Stimulated activated CD4-positive, alpha-beta T cell treated with anti-CD3 and anti-CD28 coated beads, Interleukin-15, amount 100 ng/mL, for 48 hours (primary cell): ENCODE results near the gene PDZRN3.

Experiments used
- DNase-seq, 2 donors: peaks; one replicate each; pipeline ENCODE4 v3.0.0-alpha.2; 2020; ENCODE audit warnings: low read depth in 2 of 2

The PDZRN3 gene

GRCh38 chr3:73556520-73557372, 68.0 kb downstream of the PDZRN3 start:
- no peak for DNase-seq

- DNase-seq, result no peak
These were observed 69.7 kb downstream of the PDZRN3 start for GRCh38 chr3:73555076-73555475.

- DNase-seq, result no peak
These were observed 72.0 kb downstream of the PDZRN3 start for GRCh38 chr3:73552700-73553099.

GRCh38 chr3:73550032-73550431, 74.7 kb downstream of the PDZRN3 start:
- DNase-seq, result no peak

GRCh38 chr3:73549051-73549600, 75.6 kb downstream of the PDZRN3 start:
- DNase-seq, result no peak

GRCh38 chr3:73548436-73548835, 76.3 kb downstream of the PDZRN3 start:
- DNase-seq, result no peak

GRCh38 chr3:73547427-73548248, 77.1 kb downstream of the PDZRN3 start:
- no peak for DNase-seq

- DNase-seq, result no peak
These were observed 77.8 kb downstream of the PDZRN3 start for GRCh38 chr3:73546961-73547360.

GRCh38 chr3:73543412-73543811, 81.3 kb downstream of the PDZRN3 start:
- DNase-seq, result no peak

- DNase-seq, result no peak
These were observed 82.6 kb downstream of the PDZRN3 start for GRCh38 chr3:73542136-73542535.

- DNase-seq, result no peak
These were observed 83.6 kb downstream of the PDZRN3 start for GRCh38 chr3:73540969-73541740.

GRCh38 chr3:73538486-73538885, 86.3 kb downstream of the PDZRN3 start:
- no peak for DNase-seq

GRCh38 chr3:73536952-73537351, 87.8 kb downstream of the PDZRN3 start:
- DNase-seq, result no peak

GRCh38 chr3:73536336-73536895, 88.3 kb downstream of the PDZRN3 start:
- DNase-seq, result no peak

GRCh38 chr3:73535931-73536330, 88.8 kb downstream of the PDZRN3 start:
- no peak for DNase-seq

GRCh38 chr3:73535137-73535536, 89.6 kb downstream of the PDZRN3 start:
- no peak for DNase-seq

GRCh38 chr3:73530022-73530396, 94.7 kb downstream of the PDZRN3 start:
- DNase-seq, result no peak

- DNase-seq, result no peak
These were observed 95.3 kb downstream of the PDZRN3 start for GRCh38 chr3:73529308-73530021.

- DNase-seq, result no peak
These were observed 99.2 kb downstream of the PDZRN3 start for GRCh38 chr3:73525591-73525990.

- DNase-seq, result no peak
These were observed 101.1 kb downstream of the PDZRN3 start for GRCh38 chr3:73523661-73524060.
